Stimulated activated CD4-positive, alpha-beta T cell treated with anti-CD3 and anti-CD28 coated beads, Interleukin-15, amount 100 ng/mL, for 48 hours (primary cell): Measurements from ENCODE around the gene HRH2.
A peak's percentile ranks its signal among the peaks of the same experiment; 100 is the strongest.

Source experiments
- DNase-seq, 2 donors: peaks; one replicate each; pipeline ENCODE4 v3.0.0-alpha.2; 2020; ENCODE audit warnings: low read depth in 2 of 2

HRH2 gene

GRCh38 chr5:175692996-175693710 lies 35.3 kb downstream of the HRH2 start:
- DNase-seq = no peak

- no peak for DNase-seq
Measured at GRCh38 chr5:175693741-175694140, 35.9 kb downstream of the HRH2 start.

- no peak for DNase-seq
Measured at GRCh38 chr5:175694371-175695160, 36.7 kb downstream of the HRH2 start.

- no peak for DNase-seq
Measured at GRCh38 chr5:175695161-175696126, 37.6 kb downstream of the HRH2 start.

- peak; percentile 76 for DNase-seq
Measured at GRCh38 chr5:175696139-175696854, 38.4 kb downstream of the HRH2 start.

GRCh38 chr5:175696855-175697198 lies 39.0 kb downstream of the HRH2 start:
- no peak for DNase-seq

GRCh38 chr5:175697846-175698245 lies 40.0 kb downstream of the HRH2 start:
- no peak for DNase-seq

- no peak for DNase-seq
Measured at GRCh38 chr5:175698401-175699115, 40.7 kb downstream of the HRH2 start.

GRCh38 chr5:175700991-175701390 lies 43.1 kb downstream of the HRH2 start:
- no peak for DNase-seq

GRCh38 chr5:175701797-175702196 lies 43.9 kb downstream of the HRH2 start:
- DNase-seq = no peak

- DNase-seq = no peak
Measured at GRCh38 chr5:175706499-175706898, 48.6 kb downstream of the HRH2 start.

- DNase-seq = no peak
Measured at GRCh38 chr5:175707751-175708375, 50.0 kb downstream of the HRH2 start.

- DNase-seq = no peak
Measured at GRCh38 chr5:175709276-175709781, 51.5 kb downstream of the HRH2 start.

GRCh38 chr5:175710326-175710725 lies 52.5 kb downstream of the HRH2 start:
- DNase-seq = no peak

- DNase-seq = no peak
Measured at GRCh38 chr5:175711031-175711430, 53.2 kb downstream of the HRH2 start.

- no peak for DNase-seq
Measured at GRCh38 chr5:175711472-175712312, 53.8 kb downstream of the HRH2 start.

GRCh38 chr5:175712313-175712680 lies 54.4 kb downstream of the HRH2 start:
- no peak for DNase-seq

GRCh38 chr5:175712681-175713085 lies 54.8 kb downstream of the HRH2 start:
- DNase-seq = no peak

- DNase-seq = no peak
Measured at GRCh38 chr5:175713930-175714329, 56.1 kb downstream of the HRH2 start.
